Left lung (tissue), 10 donors: ENCODE measurements around the gene TENM3. TPM values are rescaled to one million over a fixed set of nuclear protein-coding genes. Genes with fewer than 3 reads are reported as not detected.

Experiments
- ATAC-seq: fragments of 200-7000 bp; cut with Tn5 transposase; one replicate; pipeline ENCODE4 v1.9.1; 2020; ENCODE audit warnings: moderate library complexity
- DNase-seq, 4 donors: peaks; one replicate each; pipeline ENCODE4 v3.0.0-alpha.2; 2013 to 2020
- H3K27ac ChIP-seq, 2 donors: fragments of 200-600 bp; sonication (generic) in 1 of 2; one replicate each; pipeline versions ENCODE4 v1.5.0 to v1.8.0; 2020 to 2021
- H3K27me3 ChIP-seq, 2 donors: fragments of 200-600 bp; sonication (generic) in 1 of 2; one replicate each; pipeline versions ENCODE4 v1.5.0 to v1.8.0; 2020 to 2021
- H3K36me3 ChIP-seq, 2 donors: fragments of 200-600 bp; sonication (generic) in 1 of 2; one replicate each; pipeline versions ENCODE4 v1.5.0 to v1.8.0; 2020 to 2021
- H3K4me1 ChIP-seq, 2 donors: fragments of 200-600 bp; one replicate each; pipeline ENCODE4 v1.8.0; 2021
- H3K4me3 ChIP-seq, 2 donors: fragments of 200-600 bp; sonication (generic) in 1 of 2; one replicate each; pipeline versions ENCODE4 v1.5.0 to v1.8.0; 2020 to 2021; ENCODE audit warnings: mild to moderate bottlenecking in 1 of 2
- H3K9me3 ChIP-seq, 2 donors: fragments of 200-600 bp; sonication (generic) in 1 of 2; one replicate each; pipeline versions ENCODE4 v1.5.0 to v1.8.0; 2020 to 2021
- intact Hi-C, 2 donors: fragments of 100-400 bp; cut with DNase I; formaldehyde crosslinking; loops; one replicate each; pipeline versions ENCODE4 v1.11.2 to v1.14.2; 2022
- polyA plus RNA-seq, 6 donors: library from polyadenylated mRNA; unstranded; fragments of 120-200 nt; gene quantifications; one replicate each; pipeline ENCODE4 v1.2.1, GENCODE V29; 2013; ENCODE audit not compliant: insufficient read length in 6 of 6
- total RNA-seq, 2 donors: library from RNA; stranded (reverse); fragmentation: NEBNext Ultra II Directional; extraction: Animal tissue kit (Norgen Biotek cat#: 25700); gene quantifications; one replicate each; pipeline ENCODE4 v1.2.1, GENCODE V29; 2021
- TF ChIP-seq, protein P1 (sequence below), 2 donors: fragments of 200-600 bp; sonication (generic) in 1 of 2; IDR thresholded peaks; one replicate each; pipeline versions ENCODE4 v1.5.0 to v1.8.0; 2021; ENCODE audit warnings: antibody characterized with exemption in 2 of 2
- donor health status: DM: no; HTN: yes; CAD: no.
- donor health status: DM: no; HTN: no; CAD: no.

The TENM3 gene
- total and polyA plus RNA-seq, 8 donors, result 2.2 to 5.6 (median 3.1) TPM

GRCh38 chr4:182802621-182803020 is 559.4 kb downstream of the TENM3 start:
- TF ChIP-seq, protein P1, sequence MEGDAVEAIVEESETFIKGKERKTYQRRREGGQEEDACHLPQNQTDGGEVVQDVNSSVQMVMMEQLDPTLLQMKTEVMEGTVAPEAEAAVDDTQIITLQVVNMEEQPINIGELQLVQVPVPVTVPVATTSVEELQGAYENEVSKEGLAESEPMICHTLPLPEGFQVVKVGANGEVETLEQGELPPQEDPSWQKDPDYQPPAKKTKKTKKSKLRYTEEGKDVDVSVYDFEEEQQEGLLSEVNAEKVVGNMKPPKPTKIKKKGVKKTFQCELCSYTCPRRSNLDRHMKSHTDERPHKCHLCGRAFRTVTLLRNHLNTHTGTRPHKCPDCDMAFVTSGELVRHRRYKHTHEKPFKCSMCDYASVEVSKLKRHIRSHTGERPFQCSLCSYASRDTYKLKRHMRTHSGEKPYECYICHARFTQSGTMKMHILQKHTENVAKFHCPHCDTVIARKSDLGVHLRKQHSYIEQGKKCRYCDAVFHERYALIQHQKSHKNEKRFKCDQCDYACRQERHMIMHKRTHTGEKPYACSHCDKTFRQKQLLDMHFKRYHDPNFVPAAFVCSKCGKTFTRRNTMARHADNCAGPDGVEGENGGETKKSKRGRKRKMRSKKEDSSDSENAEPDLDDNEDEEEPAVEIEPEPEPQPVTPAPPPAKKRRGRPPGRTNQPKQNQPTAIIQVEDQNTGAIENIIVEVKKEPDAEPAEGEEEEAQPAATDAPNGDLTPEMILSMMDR (IDR thresholded peaks at IDR 0.05), result no peak
- ATAC-seq, result no peak
- Histone ChIP-seq H3K27ac (no peak overlapping the region), H3K4me1 (peaks cover 0 to 8% of the 10 kb centered on the region in 2 donors), H3K27me3 (peaks cover 0 to 34% of the 10 kb centered on the region in 2 donors), H3K36me3 (no peaks in the 10 kb centered on the region), H3K9me3 (peaks cover 0 to 5% of the 10 kb centered on the region in 2 donors), H3K4me3 (no peak overlapping the region)
- intact Hi-C loops, result no loop called here
- DNase-seq, result no peak

DNA sequence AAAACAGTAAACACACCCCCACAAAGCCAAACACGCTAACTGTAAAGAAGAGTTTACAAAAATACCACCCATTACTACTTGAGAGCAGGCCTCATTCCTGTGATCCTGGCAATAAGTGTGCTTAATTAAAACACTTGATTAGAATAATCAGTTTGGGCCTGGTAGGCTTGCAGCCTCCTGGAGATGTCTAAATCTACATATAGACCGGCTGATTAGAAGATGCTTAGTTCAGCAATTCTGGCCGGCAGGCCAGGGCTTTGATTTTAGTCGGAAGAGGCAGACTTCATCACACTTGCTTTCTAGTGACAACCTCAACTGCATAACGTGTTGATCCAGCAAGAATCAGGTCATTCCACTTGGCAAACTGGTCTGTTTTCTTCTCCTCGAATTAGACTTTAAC is 560.0 kb downstream of the TENM3 start:
- TF ChIP-seq, protein P1 (IDR thresholded peaks at IDR 0.05), result no peak
- ATAC-seq (no peak), DNase-seq (no peak)
- H3K27ac ChIP-seq, result no peak overlapping the region
- no peaks in the 10 kb centered on the region for H3K36me3 ChIP-seq
- H3K9me3 ChIP-seq, result peaks cover 0 to 5% of the 10 kb centered on the region in 2 donors
- no peak overlapping the region for H3K4me3 ChIP-seq
- intact Hi-C loops, result no loop called here
- peaks cover 0 to 8% of the 10 kb centered on the region in 2 donors for H3K4me1 ChIP-seq
- H3K27me3 ChIP-seq, result peaks cover 0 to 39% of the 10 kb centered on the region in 2 donors

DNA sequence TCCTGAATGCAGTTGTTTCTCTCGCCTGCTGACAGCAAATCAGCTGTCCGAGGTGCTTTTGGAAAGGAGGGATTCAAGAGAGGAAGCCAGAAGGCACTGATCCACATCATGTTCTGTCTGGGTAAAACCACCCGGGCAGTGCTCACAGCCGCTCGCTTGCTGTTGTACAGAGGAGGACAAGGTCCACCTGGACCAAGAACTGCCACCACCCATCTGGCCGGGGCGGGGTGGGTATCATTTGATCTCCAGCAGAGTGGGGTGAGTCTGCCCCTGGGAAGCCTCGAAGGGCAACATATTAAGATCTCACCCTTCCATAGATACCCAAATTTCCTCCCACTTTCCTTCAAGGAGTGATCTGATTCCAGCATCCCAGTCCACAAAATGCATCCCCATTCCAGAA is 560.9 kb downstream of the TENM3 start:
- intact Hi-C loops, result no loop called here
- Histone ChIP-seq H3K4me1 (peaks cover 0 to 9% of the 10 kb centered on the region in 2 donors), H3K9me3 (peaks cover 0 to 5% of the 10 kb centered on the region in 2 donors), H3K27me3 (peaks cover 0 to 41% of the 10 kb centered on the region in 2 donors), H3K4me3 (no peak overlapping the region), H3K27ac (no peak overlapping the region), H3K36me3 (no peaks in the 10 kb centered on the region)
- ATAC-seq, result no peak
- TF ChIP-seq, protein P1 (IDR thresholded peaks at IDR 0.05), result no peak
- no peak for DNase-seq

DNA sequence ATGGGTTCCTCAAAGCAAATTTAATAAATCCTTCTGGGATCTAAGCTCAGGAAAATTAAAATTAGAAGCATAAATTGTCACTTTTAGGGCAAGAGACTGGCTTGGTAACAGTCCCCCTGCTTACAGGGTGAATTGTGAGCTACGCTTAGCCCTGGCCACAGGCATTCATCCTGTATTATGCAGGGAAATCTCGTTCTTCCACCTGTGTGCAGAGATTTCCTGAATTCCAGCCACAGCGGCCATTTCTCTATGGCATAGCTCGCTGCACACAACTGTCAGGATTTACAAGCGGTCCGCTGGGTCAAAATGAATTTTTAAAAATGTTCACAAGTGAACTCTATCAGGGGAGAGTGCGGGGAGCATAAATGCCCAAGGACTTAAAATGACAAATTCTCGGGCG is 562.1 kb downstream of the TENM3 start:
- ATAC-seq, result no peak
- DNase-seq, result no peak
- H3K4me3 ChIP-seq, result no peak overlapping the region
- H3K9me3 ChIP-seq, result no peaks in the 10 kb centered on the region
- H3K27ac ChIP-seq, result no peak overlapping the region
- H3K36me3 ChIP-seq, result no peaks in the 10 kb centered on the region
- TF ChIP-seq, protein P1 (IDR thresholded peaks at IDR 0.05), result no peak
- intact Hi-C loops, result no loop called here
- H3K4me1 ChIP-seq, result peaks cover 0 to 14% of the 10 kb centered on the region in 2 donors
- peaks cover 0 to 41% of the 10 kb centered on the region in 2 donors for H3K27me3 ChIP-seq

- Histone ChIP-seq H3K27me3 (peaks cover 0 to 41% of the 10 kb centered on the region in 2 donors), H3K36me3 (no peaks in the 10 kb centered on the region), H3K9me3 (no peaks in the 10 kb centered on the region), H3K4me3 (no peak overlapping the region), H3K4me1 (peaks cover 0 to 14% of the 10 kb centered on the region in 2 donors), H3K27ac (no peak overlapping the region)
- ATAC-seq, result no peak
- DNase-seq, result no peak
- TF ChIP-seq, protein P1 (IDR thresholded peaks at IDR 0.05), result no peak
- intact Hi-C loops, result no loop called here
These were observed 562.5 kb downstream of the TENM3 start for GRCh38 chr4:182805750-182806149.
